Lung (tissue), 12 donors: ENCODE data around the gene SPINK8. TPM values are rescaled to one million over a fixed set of nuclear protein-coding genes. Genes with fewer than 3 reads are reported as not detected.

Experiments used
- ATAC-seq: fragments of 200-7000 bp; cut with Tn5 transposase; one replicate; pipeline ENCODE4 v1.9.1; 2020; ENCODE audit warnings: moderate number of reproducible peaks; ENCODE audit not compliant: insufficient read depth, low FRiP score
- DNase-seq, 3 donors: peaks; one replicate each; pipeline ENCODE4 v3.0.0-alpha.2; 2013 to 2017
- H3K27ac ChIP-seq, 2 donors: one replicate each; pipeline ENCODE4 v1.5.1; 2013; ENCODE audit warnings: mild to moderate bottlenecking in 2 of 2, moderate library complexity in 2 of 2, control low read depth in 1 of 2, inconsistent platforms in 1 of 2, low read depth in 1 of 2, low read length in 1 of 2
- H3K27me3 ChIP-seq, 3 donors: one replicate each; pipeline ENCODE4 v1.5.1; 2013; ENCODE audit warnings: low read length in 2 of 3; ENCODE audit not compliant: control insufficient read depth in 3 of 3, insufficient read depth in 3 of 3
- H3K36me3 ChIP-seq, 4 donors: one replicate each; pipeline ENCODE4 v1.5.1; 2013; ENCODE audit warnings: low read length in 4 of 4, mild to moderate bottlenecking in 1 of 4, moderate library complexity in 1 of 4; ENCODE audit not compliant: control insufficient read depth in 4 of 4, insufficient read depth in 4 of 4
- H3K4me1 ChIP-seq, 5 donors: one replicate each; pipeline ENCODE4 v1.5.1; 2013; ENCODE audit warnings: low read length in 5 of 5, mild to moderate bottlenecking in 2 of 5, moderate library complexity in 1 of 5; ENCODE audit not compliant: control insufficient read depth in 5 of 5, insufficient read depth in 5 of 5
- H3K4me3 ChIP-seq: one replicate; pipeline ENCODE4 v1.5.1; 2013; ENCODE audit warnings: mild to moderate bottlenecking, control low read depth, moderate library complexity
- H3K9ac ChIP-seq, 2 donors: one replicate each; pipeline ENCODE4 v1.5.1; 2013; ENCODE audit warnings: low read length in 2 of 2, control low read depth in 1 of 2; ENCODE audit not compliant: insufficient read depth in 1 of 2
- H3K9me3 ChIP-seq, 4 donors: one replicate each; pipeline ENCODE4 v1.5.1; 2013; ENCODE audit warnings: low read length in 3 of 4, mild to moderate bottlenecking in 1 of 4, moderate library complexity in 1 of 4; ENCODE audit not compliant: control insufficient read depth in 4 of 4, insufficient read depth in 3 of 4
- WGBS, 2 donors: extraction: QIAGEN DNeasy Blood & Tissue Kit; methylation state at CpG; one replicate each; pipeline ENCODE4 v1.1.7; 2013; 5-methylcytosine and 5-hydroxymethylcytosine counted together
- polyA plus RNA-seq, 2 donors: library from polyadenylated mRNA; stranded (reverse); fragments of 200-250 nt; gene quantifications; one replicate each; pipeline ENCODE4 v1.2.1, GENCODE V29; 2013
- total RNA-seq, 2 donors: library from RNA; depleted of rRNA in 1 of 2; stranded (reverse); fragments of >200 nt in 1 of 2; gene quantifications; one replicate each; pipeline ENCODE4 v1.2.1, GENCODE V29; 2014 to 2021
- TF ChIP-seq, protein P1 (sequence below): IDR thresholded peaks from 2 replicates; pipeline ENCODE4 v1.5.1; 2012; ENCODE audit warnings: mild to moderate bottlenecking; ENCODE audit errors: control extremely low read depth, extremely low read depth
- donor health status: control.
- donor health status: control.
- donor health status: Bipolar disorder and iron deficiency.
- donor health status: healthy.
- donor health status: DM: yes; HTN: yes; CAD: no.

Gene SPINK8
- total and polyA plus RNA-seq, 4 donors: not detected

DNA sequence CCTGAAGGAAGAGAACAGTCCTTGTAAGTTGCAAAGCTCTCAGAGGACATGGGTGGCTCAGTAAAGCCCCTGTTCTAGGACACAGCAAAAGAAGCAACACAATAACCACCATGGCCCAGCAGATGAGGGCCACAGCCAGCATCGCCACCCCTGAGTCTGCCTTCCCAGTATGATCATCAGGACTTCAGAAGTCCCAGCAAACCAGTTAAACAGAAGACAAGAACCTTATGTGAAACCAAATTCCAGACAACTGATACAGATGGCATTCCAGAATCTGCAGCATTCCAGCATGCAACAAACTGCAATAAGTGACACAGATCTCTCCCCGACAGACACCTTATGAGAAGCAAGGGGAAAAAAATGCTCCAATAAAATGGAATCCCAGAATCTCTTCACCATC, 30.4 kb downstream of the SPINK8 start:
- no peak overlapping the region for H3K4me3 ChIP-seq
- peaks cover 0 to 2% (median 0%) of the 10 kb centered on the region in 4 donors for H3K9me3 ChIP-seq
- no peaks in the 10 kb centered on the region for H3K27me3 ChIP-seq
- DNase-seq (no peak), ATAC-seq (no peak)
- H3K27ac ChIP-seq: no peak overlapping the region
- H3K36me3 ChIP-seq: peaks cover 0 to 7% (median 4%) of the 10 kb centered on the region in 4 donors
- TF ChIP-seq, protein P1, sequence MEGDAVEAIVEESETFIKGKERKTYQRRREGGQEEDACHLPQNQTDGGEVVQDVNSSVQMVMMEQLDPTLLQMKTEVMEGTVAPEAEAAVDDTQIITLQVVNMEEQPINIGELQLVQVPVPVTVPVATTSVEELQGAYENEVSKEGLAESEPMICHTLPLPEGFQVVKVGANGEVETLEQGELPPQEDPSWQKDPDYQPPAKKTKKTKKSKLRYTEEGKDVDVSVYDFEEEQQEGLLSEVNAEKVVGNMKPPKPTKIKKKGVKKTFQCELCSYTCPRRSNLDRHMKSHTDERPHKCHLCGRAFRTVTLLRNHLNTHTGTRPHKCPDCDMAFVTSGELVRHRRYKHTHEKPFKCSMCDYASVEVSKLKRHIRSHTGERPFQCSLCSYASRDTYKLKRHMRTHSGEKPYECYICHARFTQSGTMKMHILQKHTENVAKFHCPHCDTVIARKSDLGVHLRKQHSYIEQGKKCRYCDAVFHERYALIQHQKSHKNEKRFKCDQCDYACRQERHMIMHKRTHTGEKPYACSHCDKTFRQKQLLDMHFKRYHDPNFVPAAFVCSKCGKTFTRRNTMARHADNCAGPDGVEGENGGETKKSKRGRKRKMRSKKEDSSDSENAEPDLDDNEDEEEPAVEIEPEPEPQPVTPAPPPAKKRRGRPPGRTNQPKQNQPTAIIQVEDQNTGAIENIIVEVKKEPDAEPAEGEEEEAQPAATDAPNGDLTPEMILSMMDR: no peak
- H3K4me1 ChIP-seq: peaks cover 0 to 16% (median 8%) of the 10 kb centered on the region in 5 donors
- H3K9ac ChIP-seq: no peak overlapping the region
- 95 to 97% methylated on average over 2 of the region's 2 CpGs for WGBS, 2 donors

DNA sequence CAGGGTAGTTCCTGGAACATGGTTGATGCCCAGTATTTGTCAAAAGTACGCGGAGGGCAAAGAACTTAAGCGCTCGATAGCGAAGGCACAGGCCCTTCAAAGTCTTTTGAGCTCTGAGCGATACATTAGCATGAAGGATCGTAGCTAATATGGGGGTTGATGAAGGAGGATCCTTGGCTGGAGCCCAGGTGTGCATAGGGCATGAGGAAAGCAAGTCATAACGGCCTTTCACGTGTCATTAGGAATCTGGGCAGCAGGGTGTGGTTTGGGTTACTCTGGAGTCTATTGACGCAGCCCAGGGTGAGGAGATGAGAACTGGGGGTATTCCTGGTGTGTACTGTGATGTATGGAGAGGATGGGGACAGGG, 31.7 kb downstream of the SPINK8 start:
- TF ChIP-seq, protein P1: no peak
- ATAC-seq (no peak), DNase-seq (peak; percentile 24 to 37 (median 36))
- H3K9ac ChIP-seq: peak overlapping the region; percentile 61 to 74
- WGBS, 2 donors: 4% methylated on average over 10 of the region's 10 CpGs
- peaks cover 0 to 16% (median 8%) of the 10 kb centered on the region in 5 donors for H3K4me1 ChIP-seq
- H3K27ac ChIP-seq: peak overlapping the region; percentile 92 to 99
- peaks cover 0 to 18% (median 9%) of the 10 kb centered on the region in 4 donors for H3K36me3 ChIP-seq
- peaks cover 0 to 2% (median 0%) of the 10 kb centered on the region in 4 donors for H3K9me3 ChIP-seq
- peak overlapping the region; percentile 72 for H3K4me3 ChIP-seq
- H3K27me3 ChIP-seq: no peaks in the 10 kb centered on the region

DNA sequence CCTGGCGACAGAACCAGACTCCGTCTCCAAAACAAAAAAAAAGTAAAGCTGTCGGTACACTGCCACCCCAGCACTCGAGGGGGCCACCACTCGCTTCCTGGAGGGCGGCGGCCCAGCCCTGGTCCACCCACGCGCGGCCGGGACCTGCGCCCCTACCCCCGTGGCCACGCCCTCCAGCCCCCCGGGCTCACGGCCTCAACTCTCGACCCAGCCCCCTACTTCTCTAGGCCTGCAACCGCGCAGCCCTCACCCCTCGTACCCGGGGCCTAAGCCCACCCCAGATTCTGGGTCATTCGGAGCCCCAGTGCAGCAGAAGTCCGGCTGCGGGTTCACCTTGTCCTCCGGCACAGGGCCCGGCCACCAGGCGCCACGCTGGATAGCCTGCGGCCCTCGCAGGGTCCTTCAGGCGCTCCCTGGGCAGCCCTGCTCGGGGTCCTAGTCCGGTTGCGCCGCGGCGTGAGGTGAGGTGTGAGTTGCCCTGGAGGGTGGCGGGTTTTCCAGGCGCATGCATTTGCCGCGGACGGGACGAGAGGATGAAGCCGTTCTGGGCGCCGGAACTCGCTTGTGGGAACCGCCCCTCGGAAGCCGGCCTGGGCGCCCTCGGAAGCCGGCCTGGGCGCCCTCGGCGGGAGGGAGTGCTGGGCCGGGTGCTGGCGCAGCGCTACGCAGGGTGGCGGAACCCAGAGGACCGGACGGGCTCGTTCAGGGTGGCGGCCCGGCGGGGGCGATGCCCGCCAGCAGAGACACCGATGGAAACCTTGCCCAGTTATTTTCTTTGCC, 32.3 kb downstream of the SPINK8 start, which contains the start of gene NME6:
Gene NME6 (minus strand): TSS at position 348 of the 780 bp plus-strand sequence.
- peak; percentile 97 for ATAC-seq
- WGBS, 2 donors: 0 to 1% methylated on average over 70 of the region's 70 CpGs

More for the DNA sequence above, 32.3 kb downstream of the SPINK8 start, which contains the start of gene NME6:
- Histone ChIP-seq H3K9ac (peak within 1 kb of the TSS; percentile 61 to 74), H3K27ac (peak within 1 kb of the TSS; percentile 92 to 99), H3K27me3 (no peaks in the 10 kb centered on the region), H3K4me1 (peaks cover 0 to 16% (median 8%) of the 10 kb centered on the region in 5 donors), H3K4me3 (peak within 1 kb of the TSS; percentile 72), H3K36me3 (peaks cover under 1 to 24% (median 12%) of the 10 kb centered on the region in 4 donors), H3K9me3 (peaks cover 0 to 2% (median 0%) of the 10 kb centered on the region in 4 donors)
- TF ChIP-seq, protein P1: no peak
- peak; percentile 90 to 95 (median 93) for DNase-seq
